ENCODE data around the gene SPTBN2.

- TF ChIP-seq CTCF (IDR thresholded peaks at IDR 0.05) (no peak), POLR2A (IDR thresholded peaks at IDR 0.05) (no peak), POLR2AphosphoS5 (IDR thresholded peaks at IDR 0.05; ENCODE audit: insufficient read depth in 1 of 2, low read depth in 1 of 2) (no peak)
Measured at GRCh38 chr11:66700337-66700736, 28.7 kb downstream of the SPTBN2 start.

Data from vagina (tissue), 2 donors.